HG03571 (cell line): ENCODE data around the gene CCDC92.

ENCODE experiments used
- ATAC-seq: cut with Tn5 transposase; IDR thresholded peaks from one replicate; pipeline ENCODE4 v1.9.1; 2021; ENCODE audit not compliant: unreplicated experiment

Gene CCDC92

GRCh38 chr12:123937707-123938591, 34.7 kb downstream of the CCDC92 start:
- ATAC-seq, result no peak

GRCh38 chr12:123936956-123937706, 35.5 kb downstream of the CCDC92 start:
- no peak for ATAC-seq

- ATAC-seq, result no peak
Measured at GRCh38 chr12:123936471-123936870, 36.2 kb downstream of the CCDC92 start.

- no peak for ATAC-seq
Measured at GRCh38 chr12:123935956-123936355, 36.7 kb downstream of the CCDC92 start.

GRCh38 chr12:123934829-123935228, 37.8 kb downstream of the CCDC92 start:
- no peak for ATAC-seq

- no peak for ATAC-seq
Measured at GRCh38 chr12:123934016-123934620, 38.5 kb downstream of the CCDC92 start.

- ATAC-seq, result no peak
Measured at GRCh38 chr12:123933214-123933613, 39.4 kb downstream of the CCDC92 start.

- ATAC-seq, result no peak
Measured at GRCh38 chr12:123931686-123932321, 40.8 kb downstream of the CCDC92 start.

GRCh38 chr12:123929946-123930583, 42.6 kb downstream of the CCDC92 start:
- ATAC-seq, result no peak

GRCh38 chr12:123928897-123929296, 43.7 kb downstream of the CCDC92 start:
- no peak for ATAC-seq

- ATAC-seq, result no peak
Measured at GRCh38 chr12:123928274-123928865, 44.3 kb downstream of the CCDC92 start.

- no peak for ATAC-seq
Measured at GRCh38 chr12:123924539-123924938, 48.1 kb downstream of the CCDC92 start.

GRCh38 chr12:123923927-123924326, 48.7 kb downstream of the CCDC92 start:
- ATAC-seq, result no peak

- ATAC-seq, result no peak
Measured at GRCh38 chr12:123923038-123923437, 49.6 kb downstream of the CCDC92 start.

GRCh38 chr12:123919980-123920360, 52.7 kb downstream of the CCDC92 start:
- no peak for ATAC-seq

- no peak for ATAC-seq
Measured at GRCh38 chr12:123917337-123917850, 55.2 kb downstream of the CCDC92 start.

- ATAC-seq, result no peak
Measured at GRCh38 chr12:123916729-123917128, 55.9 kb downstream of the CCDC92 start.

GRCh38 chr12:123914726-123915333, 57.8 kb downstream of the CCDC92 start:
- ATAC-seq, result no peak
